GM21381 (cell line): ENCODE measurements around the gene TMPO.
"Not testable (repeated sequence)": the region's sequence is repeated elsewhere in the genome, so short reads cannot be mapped to it uniquely, and the experiment has no call there.

Source experiments
- ATAC-seq: cut with Tn5 transposase; IDR thresholded peaks from one replicate; pipeline ENCODE4 v1.9.1; 2021; ENCODE audit warnings: mild to moderate bottlenecking, moderate library complexity; ENCODE audit not compliant: unreplicated experiment

The TMPO gene, protein sequence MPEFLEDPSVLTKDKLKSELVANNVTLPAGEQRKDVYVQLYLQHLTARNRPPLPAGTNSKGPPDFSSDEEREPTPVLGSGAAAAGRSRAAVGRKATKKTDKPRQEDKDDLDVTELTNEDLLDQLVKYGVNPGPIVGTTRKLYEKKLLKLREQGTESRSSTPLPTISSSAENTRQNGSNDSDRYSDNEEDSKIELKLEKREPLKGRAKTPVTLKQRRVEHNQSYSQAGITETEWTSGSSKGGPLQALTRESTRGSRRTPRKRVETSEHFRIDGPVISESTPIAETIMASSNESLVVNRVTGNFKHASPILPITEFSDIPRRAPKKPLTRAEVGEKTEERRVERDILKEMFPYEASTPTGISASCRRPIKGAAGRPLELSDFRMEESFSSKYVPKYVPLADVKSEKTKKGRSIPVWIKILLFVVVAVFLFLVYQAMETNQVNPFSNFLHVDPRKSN

DNA sequence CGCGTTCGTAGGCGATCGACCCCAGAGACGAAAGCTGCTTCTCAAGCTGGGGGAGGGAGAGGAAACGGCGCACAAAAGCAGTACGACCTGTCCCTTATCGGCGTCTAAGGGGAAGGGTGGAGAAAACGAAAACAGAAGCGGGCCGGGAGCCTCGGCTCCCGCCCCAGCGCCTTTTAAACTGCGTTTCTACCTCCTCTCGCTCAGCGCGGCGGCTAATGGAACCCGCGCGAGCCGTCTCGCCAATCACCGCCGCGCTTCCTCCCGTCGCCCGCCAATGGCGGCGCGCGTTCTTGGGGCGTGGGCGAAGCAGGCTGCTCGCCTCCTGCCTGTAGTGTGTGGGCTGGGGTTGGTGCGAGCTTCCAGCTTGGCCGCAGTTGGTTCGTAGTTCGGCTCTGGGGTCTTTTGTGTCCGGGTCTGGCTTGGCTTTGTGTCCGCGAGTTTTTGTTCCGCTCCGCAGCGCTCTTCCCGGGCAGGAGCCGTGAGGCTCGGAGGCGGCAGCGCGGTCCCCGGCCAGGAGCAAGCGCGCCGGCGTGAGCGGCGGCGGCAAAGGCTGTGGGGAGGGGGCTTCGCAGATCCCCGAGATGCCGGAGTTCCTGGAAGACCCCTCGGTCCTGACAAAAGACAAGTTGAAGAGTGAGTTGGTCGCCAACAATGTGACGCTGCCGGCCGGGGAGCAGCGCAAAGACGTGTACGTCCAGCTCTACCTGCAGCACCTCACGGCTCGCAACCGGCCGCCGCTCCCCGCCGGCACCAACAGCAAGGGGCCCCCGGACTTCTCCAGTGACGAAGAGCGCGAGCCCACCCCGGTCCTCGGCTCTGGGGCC lies at the start of gene TMPO:
TSS of gene TMPO (plus strand) at position 304 of the 824 bp plus-strand sequence. CDS start at position 582, 278 bp downstream.
- peak; percentile 78 for ATAC-seq

DNA sequence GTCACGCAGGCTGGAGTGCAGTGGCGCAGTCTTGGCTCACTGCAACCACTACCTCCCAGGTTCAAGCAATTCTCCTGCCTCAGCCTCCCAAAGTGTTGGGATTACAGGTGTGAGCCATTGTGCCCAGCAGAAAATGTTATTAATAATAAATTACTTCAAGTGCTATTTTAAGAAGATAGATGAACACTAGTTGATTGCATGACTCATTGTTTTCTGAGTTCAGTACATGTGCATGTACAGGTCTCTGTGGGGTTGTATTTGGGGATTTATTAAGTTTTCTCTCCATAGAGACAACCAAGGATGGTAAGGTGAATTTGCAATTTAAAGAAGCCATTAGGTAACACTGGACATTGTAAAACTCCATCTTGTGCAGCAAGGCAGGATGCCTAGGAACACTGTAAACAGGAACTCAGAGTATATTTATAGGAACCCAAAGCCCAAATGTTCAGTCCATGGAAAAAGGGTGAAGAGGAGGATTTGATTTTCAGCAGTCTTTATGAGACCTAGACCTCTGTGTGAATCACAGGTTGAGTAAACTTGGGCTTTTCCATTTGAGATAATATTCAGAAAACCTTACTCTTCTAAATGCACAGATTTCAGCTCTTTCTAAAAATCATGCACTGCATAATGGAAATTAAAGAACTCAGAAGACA lies 49.3 kb upstream of the TMPO start:
- no peak for ATAC-seq

DNA sequence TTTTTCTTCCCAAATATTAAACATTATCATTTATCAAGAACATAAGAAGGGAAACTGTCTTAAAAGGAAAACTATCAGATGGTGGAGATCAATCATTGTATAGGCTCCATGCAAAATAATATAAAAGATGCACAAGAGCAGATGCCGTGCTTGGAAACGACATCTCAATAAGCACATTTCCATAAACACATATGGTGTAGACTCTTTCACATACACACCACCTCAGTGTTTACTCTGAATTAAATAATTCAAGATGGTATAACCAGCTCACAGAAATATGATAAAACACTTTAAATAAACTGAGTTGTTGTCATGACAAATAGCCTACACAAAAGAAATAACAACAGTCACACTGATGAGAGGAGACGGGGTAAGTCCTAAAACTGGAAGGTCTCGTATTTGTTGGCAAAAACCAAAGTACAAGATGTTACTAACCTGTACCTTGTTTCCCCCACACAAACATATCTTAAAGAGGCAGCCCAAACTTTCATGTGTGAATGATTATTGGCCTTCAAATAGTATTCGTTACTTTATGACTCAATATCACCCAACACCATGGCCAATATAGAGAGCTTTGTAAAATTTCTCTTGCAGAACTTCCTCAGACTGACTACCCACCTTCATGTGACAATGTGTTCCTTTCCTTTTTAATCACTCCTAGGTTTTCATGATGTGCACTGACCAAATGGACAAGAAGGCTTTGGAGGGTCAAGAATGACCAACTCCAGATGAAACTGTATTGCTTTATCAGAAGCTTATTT lies 48.6 kb upstream of the TMPO start:
- no peak for ATAC-seq

DNA sequence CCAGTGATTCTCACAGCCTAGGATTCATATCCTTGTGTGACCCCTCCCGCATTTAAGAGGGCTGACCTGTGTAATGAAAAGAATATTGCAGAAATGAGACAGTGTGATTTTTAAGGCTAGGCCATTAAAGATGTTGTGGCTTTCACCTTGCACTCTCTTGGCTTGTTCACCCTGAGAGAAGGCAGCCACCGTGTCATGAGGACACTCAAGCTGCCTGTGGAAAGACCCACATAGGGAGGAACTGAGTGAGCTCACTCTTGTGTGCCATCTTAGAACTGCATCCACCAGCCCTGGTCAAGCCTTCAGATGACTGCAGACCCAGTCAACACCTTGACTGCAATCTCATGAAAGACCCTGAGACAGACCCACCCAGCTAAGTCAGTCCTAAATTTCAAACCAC lies 46.3 kb upstream of the TMPO start:
- no peak for ATAC-seq

DNA sequence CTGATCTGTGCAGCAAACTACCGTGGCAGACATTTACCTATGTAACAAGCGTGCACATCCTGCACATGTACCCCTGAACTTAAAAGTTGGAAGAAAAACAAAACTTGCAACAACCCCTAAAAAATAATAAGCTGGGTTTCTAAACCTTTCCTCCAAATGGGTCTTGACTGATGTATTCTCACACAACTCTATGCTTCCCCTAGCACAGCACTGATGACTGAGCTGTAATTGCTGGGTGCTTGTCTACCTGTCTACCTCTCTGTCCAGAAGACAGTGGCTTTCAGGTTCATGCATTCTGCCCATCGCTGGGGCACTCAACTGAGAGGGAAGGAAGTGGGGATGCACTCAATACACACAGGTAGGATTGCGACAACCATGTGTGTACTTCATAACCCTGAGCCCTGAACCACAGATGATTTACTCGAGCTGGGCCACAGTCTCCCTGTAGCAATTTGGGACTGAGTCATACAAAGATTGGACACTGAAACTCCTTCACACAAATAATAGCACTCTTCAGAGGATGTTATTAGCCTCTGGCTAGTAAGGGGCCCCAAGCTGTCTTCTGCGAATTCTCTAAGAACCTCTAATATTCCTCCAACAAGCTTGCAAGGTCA lies 44.8 kb upstream of the TMPO start:
- peak; percentile 47 for ATAC-seq

DNA sequence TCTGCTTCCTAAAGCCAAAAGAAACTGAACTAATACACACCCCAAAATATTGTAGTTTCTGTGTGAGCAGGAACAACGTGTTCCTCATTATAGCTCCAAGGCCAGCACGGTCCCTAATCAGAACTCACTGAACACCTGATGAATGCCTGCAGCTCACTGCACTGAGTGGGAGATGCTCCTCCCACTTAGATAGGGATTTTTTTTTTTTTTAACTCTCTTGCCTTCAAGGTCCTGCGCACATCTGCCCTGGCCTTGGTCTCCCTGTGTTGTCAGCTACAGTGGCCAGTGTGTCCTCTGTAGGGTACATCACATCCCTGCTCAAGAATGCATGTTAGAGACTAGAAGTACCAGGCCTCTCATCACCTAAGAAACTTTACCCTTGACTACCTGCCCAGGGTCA lies 44.3 kb upstream of the TMPO start:
- ATAC-seq = peak; percentile 7

DNA sequence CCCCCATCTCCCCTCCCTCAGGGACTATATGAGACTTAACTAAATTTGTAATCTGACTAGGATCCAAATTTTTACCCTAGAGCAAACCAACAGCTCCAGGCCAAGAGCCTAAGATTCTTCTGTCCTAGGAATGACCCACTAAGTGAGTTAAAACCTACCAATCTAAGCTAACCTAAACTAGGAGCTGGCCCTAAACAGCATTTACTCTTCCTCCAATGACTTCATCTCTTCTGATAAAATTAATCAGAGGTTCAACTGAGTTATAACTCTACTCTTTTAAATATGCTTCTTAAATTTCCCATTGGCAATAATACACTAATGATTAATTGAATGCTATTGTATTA lies 39.9 kb upstream of the TMPO start:
- no peak for ATAC-seq

DNA sequence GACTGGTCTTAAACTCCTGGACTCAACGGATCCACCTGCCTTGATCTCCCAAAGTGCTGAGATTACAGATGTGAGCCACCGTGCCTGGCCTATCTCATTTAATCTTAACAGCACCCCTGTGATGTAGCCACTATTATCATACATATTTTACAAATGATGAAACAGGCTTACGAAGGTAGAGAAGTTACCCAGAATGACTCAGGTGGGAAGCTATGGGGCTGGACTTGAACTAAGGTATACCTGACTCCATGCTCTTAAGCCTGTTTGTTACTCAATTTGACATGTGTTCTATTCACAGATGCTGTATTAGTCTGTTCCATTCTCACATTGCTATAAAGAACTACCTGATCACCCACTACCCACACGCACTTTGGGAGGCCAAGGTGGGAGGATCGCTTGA lies 36.8 kb upstream of the TMPO start:
- no peak for ATAC-seq

DNA sequence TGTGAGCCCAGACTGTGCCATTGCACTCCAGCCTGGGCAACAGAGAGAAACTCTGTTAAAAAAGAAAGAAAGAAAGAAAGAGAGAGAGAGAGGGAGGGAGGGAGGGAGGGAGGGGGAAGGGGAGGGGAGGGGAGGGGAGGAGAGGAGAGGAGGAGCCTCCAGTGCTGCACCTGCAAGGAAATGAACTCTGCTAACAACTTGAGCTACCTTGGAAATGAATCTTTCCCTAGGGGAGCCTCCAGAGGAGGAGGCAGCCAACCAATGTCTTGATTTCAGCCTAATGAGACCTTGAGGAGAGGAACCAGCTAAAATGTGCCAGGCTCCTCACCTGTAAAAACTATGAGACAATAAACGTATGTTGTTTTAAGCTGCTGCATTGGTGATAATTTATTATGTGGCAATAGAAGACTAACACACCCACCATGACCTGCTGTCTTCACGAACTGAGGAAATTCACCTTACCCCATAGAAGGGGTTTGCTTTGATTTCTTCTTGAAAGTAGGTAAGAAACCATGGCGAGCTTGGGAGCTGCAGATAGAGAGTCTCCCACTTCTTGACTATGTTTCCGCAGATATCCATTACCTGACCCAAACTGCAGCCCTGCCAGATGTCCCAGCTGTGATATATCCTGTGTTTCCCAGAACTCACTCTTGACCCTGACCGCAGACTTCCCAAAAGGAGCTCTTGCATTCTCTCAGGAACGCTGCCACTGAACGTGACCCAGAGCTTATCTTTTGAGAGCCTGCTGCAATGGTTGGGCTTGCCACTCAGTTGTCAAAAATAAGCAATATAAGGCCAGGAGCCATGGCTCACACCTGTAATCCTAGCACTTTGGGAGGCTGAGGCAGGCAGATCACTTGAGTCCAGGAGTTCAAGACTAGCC lies 31.5 kb upstream of the TMPO start:
- ATAC-seq = no peak

DNA sequence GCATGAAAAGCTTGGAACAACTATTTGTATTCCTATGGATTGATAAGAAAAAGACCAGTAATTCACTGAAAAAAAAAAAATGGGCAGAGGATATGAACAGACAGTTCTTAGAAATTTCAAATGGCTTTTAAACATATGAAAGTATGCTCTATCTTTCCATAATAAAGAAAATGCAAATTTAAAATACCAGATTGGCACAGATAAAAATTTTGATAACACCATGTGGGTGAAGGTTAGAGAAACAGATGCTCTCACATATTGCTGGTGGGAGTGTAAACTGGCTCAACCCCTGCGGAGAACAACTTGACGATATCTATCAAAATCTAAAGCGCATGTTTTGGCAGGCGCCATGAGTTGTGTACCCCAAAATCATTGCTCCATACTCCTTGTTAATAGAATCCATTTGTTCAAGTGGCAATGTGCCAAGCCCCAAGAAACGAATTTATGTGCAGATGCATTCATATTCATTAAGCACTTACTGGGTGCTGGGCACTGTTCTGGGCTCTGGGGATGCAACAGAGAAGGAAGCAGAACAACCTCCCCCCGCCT lies 29.5 kb upstream of the TMPO start:
- no peak for ATAC-seq

DNA sequence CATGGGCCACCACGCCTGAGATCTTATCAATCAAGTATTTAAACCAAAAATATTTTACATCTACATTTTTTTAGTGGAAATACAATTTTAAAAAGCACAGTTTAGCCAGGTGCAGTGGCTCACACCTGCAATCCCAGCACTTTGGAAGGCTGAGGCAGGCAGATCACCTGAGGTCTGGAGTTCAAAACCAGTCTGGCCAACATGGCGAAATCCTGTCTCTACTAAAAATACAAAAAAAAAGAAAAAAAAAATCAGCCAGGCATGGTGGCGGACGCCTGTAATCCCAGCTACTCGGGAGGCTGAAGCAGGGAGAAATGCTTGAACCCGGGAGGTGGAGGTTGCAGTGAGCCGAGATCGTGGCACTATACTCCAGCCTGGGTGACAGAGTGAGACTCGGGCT lies 27.0 kb upstream of the TMPO start:
- ATAC-seq = not testable (repeated sequence)

DNA sequence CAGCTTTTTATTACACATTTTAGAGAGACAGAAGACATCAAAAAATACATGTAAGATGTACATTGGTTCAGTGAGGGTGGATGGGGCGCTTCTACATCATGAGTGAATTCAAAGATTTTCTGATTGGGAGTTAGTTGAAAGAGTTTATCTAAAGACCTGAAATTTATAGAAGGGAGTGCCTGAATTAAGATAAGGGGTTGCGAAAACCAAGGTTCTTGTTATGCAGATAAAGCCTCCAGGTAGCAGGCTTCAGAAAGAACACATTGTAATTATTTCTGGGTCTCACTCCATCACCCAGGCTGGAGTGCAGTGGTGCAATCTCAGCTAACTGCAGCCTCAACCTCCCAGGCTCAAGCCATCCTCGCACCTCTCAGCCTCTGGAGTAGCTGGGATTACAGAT lies 26.2 kb upstream of the TMPO start:
- ATAC-seq = no peak

DNA sequence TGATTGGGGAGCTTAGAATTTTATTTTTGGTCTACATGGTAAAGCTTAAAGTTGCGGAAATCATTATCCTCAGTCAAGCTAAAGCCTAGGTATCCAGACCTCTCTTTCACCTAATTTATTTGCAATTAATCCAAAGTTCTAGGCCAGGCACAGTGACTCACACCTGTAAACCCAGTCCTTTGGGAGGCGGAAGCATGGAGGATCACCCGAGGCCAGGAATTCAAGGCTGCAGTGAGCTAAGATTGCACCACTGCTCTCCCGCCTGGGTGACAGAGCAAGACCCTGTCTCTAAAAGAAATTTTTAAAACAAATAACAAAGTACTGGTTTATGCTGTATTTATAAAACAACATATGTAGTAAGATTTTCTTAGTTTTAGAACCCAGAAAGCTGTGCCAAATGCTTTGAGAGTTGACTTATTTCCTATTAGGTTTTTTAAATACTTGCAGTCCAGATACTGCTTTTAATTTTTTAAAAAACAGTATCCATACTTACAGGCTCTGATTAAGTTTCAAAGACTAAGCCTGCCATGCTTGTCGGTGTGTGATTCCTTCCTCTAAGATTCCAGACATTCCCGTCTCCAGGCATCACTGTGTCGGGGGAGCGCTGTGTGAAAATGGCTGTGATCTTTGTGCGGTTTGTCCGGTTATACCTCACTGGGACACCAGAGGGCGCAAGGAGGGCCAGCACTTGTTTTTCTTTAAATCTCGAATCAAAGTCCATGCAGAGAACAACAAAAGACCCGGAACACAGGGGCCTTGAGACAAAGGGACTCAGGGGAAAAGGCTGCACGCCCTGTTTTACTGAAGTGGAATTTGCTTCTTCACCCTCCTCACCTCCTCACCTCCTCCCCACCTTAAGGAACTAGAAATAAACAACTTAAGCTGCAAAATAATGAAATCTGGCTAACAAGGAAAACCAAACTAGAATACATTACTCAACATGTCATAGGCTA lies 24.6 kb upstream of the TMPO start:
- peak; percentile 85 for ATAC-seq

DNA sequence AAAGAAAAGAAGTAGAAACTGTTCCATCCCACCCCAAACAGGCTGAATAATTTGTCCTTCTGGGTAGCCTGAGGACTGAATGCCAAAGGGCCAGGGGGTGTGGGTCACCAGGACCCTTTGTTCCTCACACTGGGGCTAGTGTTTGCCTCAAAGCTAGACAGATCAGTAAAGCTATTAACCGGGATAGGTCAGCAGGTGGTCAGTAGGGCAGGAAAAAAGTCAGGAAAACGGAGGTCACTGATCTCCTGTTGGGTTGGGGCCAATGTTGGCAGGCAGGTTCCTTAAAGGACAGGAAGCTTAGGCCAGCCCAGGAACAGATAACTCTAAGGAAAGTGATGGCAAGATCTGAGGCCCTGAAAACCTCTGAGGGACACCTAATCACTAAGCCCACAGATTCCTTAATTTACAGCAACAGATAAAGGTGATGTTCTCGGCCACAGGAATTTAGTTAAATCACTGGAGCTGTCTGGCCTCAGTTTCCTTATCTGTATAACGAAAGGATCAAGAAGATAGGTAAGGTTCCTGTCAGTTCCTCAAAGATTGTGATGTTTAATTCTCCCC lies 22.7 kb upstream of the TMPO start:
- no peak for ATAC-seq

DNA sequence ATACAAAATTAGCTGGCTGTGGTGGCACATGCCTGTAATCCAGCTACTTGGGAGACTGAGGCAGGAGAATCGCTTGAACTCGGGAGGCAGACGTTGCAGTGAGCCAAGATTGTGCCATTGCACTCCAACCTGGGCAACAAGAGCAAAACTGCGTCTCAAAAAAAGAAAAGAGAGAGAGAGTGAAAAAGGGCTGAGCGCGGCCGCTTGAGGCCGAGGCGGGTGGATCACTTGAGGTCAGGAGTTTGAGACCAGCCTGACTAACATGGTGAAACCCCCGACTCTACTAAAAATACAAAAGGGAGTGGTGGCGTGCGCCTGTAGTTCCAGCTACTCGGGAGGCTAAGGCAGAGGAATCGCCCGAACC lies 14.1 kb upstream of the TMPO start:
- ATAC-seq = not testable (repeated sequence)

DNA sequence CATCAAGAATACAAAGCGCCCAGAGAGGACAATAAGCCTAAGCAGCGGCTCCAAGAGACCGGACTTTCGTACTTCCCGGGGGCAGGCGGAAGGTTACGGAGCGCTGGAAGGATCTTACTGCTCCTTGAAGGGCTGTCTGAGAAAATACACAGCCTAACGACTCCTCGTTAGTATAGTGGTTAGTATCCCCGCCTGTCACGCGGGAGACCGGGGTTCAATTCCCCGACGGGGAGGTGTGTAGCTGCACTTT lies 12.1 kb upstream of the TMPO start:
- peak; percentile 66 for ATAC-seq

DNA sequence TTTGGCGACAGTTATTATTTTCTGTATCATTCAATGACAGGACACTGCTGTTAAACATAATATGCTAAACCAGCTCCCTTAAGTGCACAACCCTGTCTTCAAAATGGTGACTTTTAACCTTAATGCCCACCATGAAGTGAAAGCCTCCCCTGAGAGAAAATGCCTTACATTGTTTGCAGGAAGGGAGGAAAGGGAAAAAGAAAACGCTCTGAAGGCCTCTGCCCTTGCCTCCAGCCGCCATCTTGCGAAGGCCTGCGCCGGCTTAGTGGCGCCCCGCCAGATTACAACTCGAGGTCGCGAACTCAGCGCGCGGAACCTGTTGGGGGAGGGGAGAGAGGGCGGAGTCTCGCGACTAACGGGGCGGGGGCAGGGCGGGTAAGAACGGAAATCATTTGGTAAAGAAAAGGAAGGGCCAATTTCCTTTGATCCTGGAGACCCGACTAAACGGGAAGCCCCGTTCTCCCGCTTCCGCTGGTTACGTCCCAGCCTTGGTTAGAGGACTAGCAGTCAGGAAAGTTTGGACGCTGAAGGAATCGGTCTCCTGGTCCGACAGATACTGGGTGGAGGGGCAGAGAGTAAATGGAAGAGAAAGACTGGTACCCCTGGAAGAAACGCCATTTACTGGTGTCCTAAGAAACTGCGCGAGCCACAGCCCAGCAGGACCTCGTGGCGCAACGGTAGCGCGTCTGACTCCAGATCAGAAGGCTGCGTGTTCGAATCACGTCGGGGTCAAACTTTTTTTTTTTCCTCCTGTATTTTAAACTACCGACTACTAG lies 11.6 kb upstream of the TMPO start:
- ATAC-seq = peak; percentile 74

DNA sequence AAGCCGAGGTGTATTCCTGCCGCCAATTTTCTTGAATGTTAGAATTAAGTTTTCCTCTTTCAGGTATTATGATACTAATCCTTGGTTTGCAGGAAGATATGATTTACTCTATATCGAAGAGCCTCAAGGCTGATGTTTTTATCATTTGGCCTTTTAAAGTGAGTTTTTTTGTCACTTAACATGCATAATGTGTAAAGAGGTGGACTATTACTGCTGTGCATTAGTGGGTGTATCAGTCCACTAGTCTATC lies 11.1 kb upstream of the TMPO start:
- peak; percentile 7 for ATAC-seq
